NCI-H345 treated with DMSO at 0.1 percent for 48 hours (cell line): ENCODE measurements around the gene ZSCAN5A.
"Not testable (repeated sequence)": the region's sequence is repeated elsewhere in the genome, so short reads cannot be mapped to it uniquely, and the experiment has no call there.

ENCODE experiments used
- DNase-seq: peaks from one replicate; lab custom pipeline; 2025; ENCODE audit not compliant: unreplicated experiment; lab: John Stamatoyannopoulos, UW

ZSCAN5A gene

GRCh38 chr19:56217039-56217949 is 97.3 kb downstream of the ZSCAN5A start:
- no peak for DNase-seq

GRCh38 chr19:56211718-56212117 is 102.9 kb downstream of the ZSCAN5A start:
- DNase-seq, result no peak

- not testable (repeated sequence) for DNase-seq
Measured at GRCh38 chr19:56210036-56210435, 104.6 kb downstream of the ZSCAN5A start.

- DNase-seq, result no peak
Measured at GRCh38 chr19:56209091-56209490, 105.5 kb downstream of the ZSCAN5A start.

- not testable (repeated sequence) for DNase-seq
Measured at GRCh38 chr19:56207581-56207980, 107.1 kb downstream of the ZSCAN5A start.

- DNase-seq, result no peak
Measured at GRCh38 chr19:56201973-56202372, 112.7 kb downstream of the ZSCAN5A start, which contains the start of gene ZSCAN5C. Gene ZSCAN5C, plus strand, starts transcription at chr19:56202273. Its CDS starts 3,641 bp downstream, at chr19:56205914.

- no peak for DNase-seq
Measured at GRCh38 chr19:56199687-56200086, 115.0 kb downstream of the ZSCAN5A start.

- not testable (repeated sequence) for DNase-seq
Measured at GRCh38 chr19:56197646-56198045, 117.0 kb downstream of the ZSCAN5A start, which contains the start of gene ZSCAN5B. Gene ZSCAN5B, minus strand, starts transcription at chr19:56197783. Its CDS starts 4,731 bp downstream, at chr19:56193052.

GRCh38 chr19:56193981-56194640 is 120.5 kb downstream of the ZSCAN5A start:
- DNase-seq, result no peak

- no peak for DNase-seq
Measured at GRCh38 chr19:56191711-56192110, 122.9 kb downstream of the ZSCAN5A start.

- DNase-seq, result no peak
Measured at GRCh38 chr19:56191115-56191514, 123.5 kb downstream of the ZSCAN5A start.

GRCh38 chr19:56189785-56190184 is 124.9 kb downstream of the ZSCAN5A start:
- no peak for DNase-seq

GRCh38 chr19:56177564-56178243 is 136.9 kb downstream of the ZSCAN5A start:
- DNase-seq, result no peak

- no peak for DNase-seq
Measured at GRCh38 chr19:56176881-56177280, 137.8 kb downstream of the ZSCAN5A start.

- DNase-seq, result not testable (repeated sequence)
Measured at GRCh38 chr19:56176310-56176709, 138.3 kb downstream of the ZSCAN5A start.

- DNase-seq, result not testable (repeated sequence)
Measured at GRCh38 chr19:56175861-56176307, 138.8 kb downstream of the ZSCAN5A start, which contains the start of gene GALP. Gene GALP, plus strand, starts transcription at chr19:56176008. Its CDS starts 1,101 bp downstream, at chr19:56177109.

GRCh38 chr19:56174550-56174949 is 140.1 kb downstream of the ZSCAN5A start:
- DNase-seq, result no peak

GRCh38 chr19:56174086-56174485 is 140.6 kb downstream of the ZSCAN5A start:
- no peak for DNase-seq
